GM19468 (cell line): ENCODE data around the gene HIBCH.

Source experiments
- ATAC-seq: cut with Tn5 transposase; IDR thresholded peaks from one replicate; pipeline ENCODE4 v1.9.1; 2021; ENCODE audit warnings: mild to moderate bottlenecking, moderate library complexity, moderate number of reproducible peaks; ENCODE audit not compliant: unreplicated experiment; ENCODE audit errors: extremely low read depth

Gene HIBCH

DNA sequence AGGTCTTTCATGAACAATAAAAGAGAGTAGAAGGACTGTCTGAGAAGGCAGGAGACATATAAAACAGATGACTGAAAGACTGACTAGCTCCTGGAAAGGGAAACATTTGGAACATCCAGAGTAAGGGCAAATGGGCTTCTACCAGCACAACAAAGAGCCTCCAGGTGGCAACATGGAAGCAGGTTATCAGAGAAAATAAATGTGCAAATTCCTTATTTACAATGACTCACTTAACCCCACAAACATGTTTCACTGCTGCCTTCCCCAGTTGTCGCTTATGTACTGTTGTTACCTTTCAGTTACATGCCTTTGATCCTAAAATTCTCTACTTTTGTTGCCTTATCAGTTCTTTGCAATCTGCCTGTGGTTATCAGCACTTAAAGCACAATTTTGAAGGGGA, 117.0 kb downstream of the HIBCH start:
- no peak for ATAC-seq

DNA sequence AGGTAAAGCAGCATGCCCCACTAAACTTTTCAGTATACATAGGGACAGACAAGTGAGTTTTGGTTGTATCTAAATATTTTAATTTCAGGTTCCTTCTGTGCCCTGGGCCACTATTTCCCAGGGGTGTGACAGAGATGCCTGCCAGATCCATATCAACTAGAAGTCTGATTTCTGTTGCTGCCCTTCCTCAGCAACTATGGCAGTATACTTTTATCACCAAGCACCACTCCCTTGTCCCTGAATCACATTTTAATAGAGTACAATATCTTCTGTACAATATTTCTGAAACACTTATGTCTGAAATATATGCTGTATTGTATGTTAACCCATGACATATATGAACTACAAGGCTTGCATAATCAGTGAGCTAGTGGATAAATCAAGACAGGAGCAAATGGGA, 117.6 kb downstream of the HIBCH start:
- no peak for ATAC-seq

DNA sequence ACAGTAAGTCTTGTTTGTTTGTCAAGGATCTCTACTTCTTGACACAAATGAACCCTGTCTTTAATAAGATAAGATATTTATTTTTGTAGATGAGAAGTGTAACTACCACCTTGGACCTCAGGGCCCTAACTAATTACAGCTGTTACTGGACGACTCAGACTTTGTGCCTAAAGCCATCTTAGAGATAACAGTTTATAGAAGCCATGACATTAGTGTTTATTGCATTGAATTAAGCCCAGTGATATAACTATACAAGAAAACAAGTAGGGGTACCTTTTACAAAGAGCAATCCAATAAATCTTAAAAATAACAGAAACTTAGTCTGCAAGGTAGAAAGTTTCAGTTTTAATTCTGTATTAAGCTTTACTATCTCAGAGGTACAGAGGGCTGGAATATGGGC, 119.0 kb downstream of the HIBCH start:
- no peak for ATAC-seq

DNA sequence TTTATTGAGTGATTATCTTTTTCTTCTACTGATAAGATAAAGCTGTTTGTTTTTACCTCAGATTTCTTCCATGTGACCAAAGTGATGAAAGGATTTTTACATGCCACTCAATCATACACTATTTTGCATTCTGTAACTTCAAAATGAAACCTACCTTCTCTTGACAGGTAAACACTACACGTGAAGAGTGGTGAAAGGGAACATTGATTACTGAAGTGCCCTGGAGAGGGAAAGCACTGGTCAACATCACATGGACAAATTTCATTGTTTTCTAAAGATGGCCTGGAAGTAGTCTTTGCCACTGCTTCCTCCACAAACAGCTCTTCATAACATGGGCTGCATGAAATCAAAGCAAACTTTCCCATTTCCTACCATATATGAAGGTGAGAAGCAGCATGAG, 120.1 kb downstream of the HIBCH start:
- no peak for ATAC-seq

DNA sequence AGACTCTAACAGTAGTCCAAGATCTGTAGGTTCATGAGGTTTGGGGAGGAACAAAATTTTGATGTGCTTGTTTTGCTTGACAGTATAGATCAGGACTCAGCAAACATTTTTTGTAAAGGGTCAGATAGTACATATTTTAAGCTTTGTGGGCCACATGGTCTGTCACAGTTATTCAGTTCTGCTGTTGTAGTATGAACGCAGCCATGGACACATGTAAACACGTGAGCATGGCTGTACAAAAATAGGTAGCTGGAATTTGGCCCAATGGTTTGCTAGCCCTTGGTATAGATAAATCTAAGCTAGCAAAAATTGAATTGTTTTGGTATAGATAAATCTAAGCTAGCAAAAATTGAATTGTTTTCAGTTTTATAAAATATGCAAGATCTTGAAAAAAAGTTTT, 120.5 kb downstream of the HIBCH start:
- no peak for ATAC-seq

DNA sequence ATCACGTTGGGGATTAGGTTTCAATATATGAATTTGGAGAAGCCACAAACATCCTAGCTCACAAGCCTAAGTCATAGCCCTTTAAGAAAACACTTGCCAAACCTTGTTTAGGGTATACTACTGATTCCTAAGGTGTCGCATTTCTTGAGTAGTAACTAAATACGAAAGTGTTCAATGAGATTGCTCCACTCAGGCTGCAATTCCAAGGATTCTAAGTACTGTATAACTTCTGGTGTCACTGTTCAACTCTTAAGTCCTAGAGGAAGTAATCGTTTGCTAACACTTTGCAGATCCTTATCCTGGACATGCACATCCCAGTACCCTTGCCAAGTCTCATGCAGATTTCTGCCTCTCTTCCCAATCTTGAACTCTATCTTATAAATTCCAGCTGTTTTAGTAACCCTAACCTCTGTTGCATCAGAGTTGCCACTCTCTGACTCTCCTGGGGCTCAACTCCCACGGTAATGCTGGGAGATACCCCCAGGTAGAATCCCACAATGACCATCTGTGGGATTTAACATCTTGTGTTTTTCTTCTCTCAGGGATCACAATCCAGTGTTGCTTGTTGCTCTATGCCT, 122.4 kb downstream of the HIBCH start:
- no peak for ATAC-seq

DNA sequence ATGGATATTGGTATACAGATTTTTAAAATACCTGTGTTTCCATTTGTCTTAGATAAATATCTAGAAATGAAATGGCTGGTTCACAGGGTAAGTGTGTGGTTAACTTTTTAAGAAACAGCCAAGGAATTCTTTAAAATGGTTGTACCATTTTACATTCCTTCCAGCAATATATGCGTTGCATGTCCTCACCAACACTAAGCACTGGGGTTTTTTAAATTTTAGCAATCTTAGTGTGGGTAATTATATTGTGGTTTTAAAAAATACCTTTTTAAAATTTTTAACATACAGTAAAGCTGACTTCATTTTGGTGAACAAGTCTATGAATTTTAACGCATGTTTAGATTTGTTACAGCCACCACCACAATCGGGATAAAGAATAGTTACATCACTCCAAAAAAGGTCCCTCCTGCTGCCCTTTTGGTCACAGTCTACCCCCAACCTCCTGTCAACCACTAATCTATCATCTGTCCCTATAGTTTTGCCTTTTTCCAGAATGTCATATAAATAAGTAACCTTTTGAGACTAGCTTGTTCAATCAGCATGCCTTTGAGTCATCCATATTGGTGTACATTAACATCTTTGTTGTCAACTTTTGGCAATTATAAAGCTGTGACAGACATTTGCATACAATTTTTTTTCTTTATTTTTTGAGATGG, 129.0 kb downstream of the HIBCH start:
- ATAC-seq: no peak

DNA sequence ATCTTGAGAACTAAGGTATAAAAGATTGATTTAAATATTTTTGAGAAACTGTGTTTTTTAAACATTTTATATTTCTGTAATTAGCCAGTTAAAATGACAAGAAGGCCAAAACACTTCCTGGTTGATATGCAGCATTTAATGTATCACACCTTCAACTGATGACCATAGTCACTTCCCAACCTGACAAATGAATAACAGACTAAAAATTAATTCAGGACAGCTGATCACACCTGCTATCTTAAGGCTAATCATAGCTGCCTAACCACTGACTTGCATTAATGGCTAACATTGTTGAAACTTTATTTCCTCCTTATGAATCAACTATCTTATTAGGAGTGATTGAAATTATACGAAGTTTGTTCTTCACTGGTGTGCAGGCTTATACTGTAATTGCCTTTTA, 131.3 kb downstream of the HIBCH start:
- ATAC-seq: no peak

DNA sequence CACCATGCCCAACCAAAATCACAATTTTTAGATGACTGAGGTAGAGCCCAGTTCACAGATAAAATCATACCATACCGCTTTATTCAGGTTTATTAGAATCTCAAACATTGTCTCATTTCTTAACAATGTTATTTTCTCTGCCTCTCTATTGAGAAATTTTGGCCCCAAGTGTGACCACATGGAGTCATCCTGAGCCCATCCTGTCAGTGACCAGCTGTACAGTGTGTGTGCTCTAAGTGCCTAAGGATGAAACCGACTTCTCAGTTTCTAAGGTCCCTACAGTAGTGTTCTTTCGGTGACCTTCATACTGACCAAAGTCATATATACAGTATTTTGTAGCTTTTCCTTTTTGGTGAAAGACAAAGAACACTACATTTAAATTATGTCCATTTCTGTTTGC, 133.4 kb downstream of the HIBCH start:
- no peak for ATAC-seq

DNA sequence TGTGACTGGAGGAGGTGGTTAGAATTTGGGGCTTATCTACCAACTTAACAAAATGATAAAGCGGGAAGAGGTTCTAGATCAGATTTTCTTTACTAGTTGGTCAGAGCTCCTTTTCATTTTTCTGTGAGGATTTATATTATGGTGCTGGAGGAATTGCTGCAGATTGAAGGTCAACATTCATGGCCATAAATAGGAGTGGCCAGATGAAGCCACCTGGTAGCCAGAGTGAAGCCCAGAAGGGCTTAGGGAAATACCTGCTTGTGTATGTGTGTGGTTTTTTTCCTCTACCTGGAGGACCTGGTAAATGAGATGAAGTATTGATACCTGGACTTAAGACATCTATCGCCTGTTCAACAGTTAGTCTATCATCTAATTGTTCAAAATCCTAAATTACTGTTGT, 134.2 kb downstream of the HIBCH start:
- no peak for ATAC-seq

DNA sequence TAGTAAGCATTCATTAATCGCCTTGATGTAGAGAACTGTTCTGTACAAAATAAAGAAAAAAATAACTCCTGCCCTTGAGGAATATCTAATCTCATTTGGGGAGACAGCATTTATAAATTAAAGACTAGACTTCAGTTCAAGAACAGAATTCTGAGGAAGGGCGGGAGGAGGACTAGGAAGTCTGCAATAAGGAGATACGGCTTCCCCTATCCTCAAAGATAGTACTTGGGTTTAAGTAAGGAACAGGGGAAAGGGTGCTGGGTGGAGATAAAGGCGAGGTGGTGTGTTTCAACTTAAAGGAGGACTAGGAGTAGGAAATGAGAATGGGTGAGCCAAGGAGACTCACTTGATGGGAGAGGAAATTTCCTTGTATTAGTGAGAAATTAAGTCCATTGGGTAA, 135.2 kb downstream of the HIBCH start:
- no peak for ATAC-seq

DNA sequence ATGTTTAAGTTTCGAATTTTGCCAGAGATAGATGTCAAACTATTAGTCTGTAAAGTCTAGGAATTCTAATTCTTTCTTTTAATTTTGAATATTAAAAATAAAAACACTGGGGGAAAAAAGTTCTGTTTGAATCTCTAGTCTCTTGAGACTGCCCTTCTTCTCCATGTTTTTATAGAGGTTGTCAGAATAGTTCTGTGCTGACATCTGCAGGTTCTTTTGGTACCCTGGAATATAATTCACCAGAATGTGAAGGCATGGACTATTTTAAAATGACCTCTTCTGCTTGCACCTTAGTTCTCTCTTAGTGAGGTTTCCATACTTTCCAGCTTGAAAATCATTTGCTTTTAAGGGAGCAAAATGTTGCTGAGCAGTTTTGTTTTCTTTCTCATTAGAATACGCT, 136.1 kb downstream of the HIBCH start:
- no peak for ATAC-seq

DNA sequence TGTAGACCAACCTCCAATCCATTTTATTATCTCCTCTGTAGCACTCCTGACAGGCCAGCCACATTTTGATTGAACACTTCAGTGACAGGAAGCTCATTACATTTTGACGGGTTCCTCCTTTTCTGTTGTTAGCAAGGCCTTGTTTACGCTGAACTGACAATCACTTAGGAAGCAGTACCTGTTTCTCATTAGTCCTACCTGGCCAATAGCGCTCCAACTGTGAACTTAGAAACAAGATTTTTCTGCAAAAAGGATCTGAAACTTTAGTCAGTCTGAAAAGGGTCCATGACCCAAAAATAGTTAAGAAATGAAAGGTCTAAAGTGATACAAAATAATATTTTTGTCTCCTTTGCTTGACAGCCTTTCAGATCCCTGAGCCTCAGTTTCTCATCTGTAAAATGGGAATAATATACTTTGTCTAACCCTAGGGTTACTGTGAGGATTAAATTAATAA, 137.5 kb downstream of the HIBCH start:
- ATAC-seq: no peak

DNA sequence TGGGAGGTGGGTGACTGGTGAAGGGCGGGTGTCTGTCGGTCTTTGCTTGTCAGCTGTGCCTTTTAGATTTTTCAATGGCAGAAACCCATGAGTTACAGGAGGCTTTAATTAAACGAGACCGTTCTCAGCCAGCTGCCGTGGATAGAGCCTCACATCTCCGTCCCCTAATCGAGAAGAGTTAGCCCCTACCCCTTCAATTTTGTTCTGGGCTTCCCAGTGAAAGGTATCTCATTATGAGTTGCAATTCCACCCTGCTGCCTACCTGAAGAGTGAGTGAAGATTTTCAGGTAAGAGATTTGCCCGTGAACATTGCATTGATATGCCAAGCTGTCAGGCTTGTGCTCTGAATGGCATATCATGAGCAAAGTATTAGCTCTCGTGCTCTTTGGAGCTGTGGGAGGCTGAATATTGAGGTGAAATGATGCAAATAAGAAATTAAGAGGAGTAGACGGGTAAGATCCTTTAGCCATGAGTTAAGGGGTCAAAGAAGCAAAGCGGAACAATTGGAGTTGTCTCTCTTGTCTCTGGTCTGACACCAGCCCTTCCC, 138.4 kb downstream of the HIBCH start:
- ATAC-seq: no peak

DNA sequence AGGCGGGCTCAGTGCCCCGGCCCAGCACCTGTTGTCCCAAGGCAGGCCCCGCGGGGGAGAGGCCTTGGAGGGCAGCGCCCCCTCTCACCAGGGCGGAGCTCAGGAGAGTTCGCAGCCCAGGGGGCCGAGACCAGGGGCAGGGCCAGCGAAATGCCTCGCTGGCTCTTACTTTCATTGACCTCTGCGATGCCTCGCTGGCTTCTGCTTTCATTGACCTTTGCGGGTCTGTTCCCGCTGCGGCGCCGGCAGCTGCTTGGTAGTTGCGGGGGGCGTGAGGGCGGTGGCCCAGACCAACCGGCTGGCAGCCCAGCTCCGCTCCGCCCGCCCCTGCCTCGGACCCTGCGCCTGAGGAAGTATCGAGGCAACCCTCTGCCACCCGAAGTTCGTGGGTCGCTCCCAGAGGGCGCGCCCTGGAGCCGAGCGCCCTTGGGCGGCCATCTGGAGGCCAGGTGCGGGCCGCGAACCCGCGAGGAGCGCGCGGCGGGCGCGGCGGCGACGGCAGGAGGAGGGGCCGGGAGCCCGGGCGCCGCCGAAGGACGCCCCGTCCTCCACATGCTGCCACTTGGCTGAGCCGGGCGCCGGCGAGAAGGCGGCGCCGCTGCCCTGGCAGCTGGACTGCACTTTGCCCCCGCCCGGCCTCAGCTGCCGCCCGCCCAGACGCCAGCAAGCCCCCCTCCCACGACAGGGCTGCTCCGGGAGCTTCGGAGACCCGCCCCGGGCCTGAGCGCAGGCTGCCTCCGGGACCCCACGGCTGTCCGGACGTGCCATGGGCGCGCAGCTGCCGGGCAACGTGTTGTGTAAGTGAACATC, 139.1 kb downstream of the HIBCH start:
- ATAC-seq: peak; percentile 82

DNA sequence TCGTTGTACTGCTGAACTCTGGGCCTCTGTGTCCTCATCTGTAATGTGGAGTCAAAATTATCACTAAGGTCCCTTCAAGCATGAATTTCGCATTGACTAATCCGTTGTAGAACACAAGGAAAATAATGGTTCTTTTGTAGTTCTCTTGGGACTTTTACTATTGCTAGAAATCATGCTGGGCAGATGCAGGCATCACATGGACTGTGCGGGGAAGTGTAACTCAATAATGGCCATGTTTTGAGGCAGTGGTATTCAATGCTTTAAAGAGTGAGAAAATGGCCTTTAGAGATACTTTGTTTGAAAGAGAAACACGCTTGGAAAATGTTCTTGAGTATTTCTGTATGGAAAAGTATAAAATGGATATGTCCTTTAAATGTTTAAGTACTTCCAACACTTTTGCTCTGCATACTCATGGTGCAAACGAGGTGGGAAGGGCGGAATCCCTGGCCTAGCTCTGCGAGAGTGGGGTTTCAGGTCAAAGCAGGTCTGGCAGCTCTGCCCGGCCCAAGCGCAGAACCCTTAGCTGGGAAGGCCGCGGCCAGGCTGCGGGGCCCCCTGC, 139.8 kb downstream of the HIBCH start:
- ATAC-seq: no peak

DNA sequence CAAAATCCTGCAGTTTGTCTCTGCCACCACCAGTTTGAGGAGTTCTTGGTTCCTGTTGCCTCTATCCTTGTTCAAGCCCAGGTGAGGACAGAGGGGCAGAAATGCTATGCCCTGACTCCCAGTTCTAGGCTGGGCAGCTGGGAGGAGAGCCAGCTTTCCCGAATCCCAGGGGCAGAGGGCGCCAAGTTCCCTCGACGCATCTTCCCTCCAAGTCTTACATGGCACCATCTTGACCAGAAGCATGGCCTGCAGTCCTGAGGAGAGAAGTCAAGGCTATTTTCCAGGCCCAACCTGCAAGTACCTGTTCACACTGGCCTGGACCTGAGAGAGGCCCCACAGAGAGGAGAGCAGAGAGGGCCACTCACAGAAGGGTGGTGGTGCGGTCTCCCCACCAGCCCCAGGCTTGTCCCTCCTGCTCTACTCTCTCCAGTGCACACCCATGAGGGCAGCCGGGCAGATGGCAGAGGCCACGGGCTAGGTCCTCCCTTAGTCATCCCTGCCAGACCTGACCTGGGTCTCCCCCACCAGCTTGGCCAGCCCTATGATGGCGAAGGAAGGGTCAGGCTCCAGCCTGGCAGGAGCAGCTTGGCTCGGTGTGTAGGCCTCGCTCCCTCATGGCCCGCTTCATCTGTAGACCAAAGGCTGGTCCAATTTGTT, 141.4 kb downstream of the HIBCH start:
- no peak for ATAC-seq

DNA sequence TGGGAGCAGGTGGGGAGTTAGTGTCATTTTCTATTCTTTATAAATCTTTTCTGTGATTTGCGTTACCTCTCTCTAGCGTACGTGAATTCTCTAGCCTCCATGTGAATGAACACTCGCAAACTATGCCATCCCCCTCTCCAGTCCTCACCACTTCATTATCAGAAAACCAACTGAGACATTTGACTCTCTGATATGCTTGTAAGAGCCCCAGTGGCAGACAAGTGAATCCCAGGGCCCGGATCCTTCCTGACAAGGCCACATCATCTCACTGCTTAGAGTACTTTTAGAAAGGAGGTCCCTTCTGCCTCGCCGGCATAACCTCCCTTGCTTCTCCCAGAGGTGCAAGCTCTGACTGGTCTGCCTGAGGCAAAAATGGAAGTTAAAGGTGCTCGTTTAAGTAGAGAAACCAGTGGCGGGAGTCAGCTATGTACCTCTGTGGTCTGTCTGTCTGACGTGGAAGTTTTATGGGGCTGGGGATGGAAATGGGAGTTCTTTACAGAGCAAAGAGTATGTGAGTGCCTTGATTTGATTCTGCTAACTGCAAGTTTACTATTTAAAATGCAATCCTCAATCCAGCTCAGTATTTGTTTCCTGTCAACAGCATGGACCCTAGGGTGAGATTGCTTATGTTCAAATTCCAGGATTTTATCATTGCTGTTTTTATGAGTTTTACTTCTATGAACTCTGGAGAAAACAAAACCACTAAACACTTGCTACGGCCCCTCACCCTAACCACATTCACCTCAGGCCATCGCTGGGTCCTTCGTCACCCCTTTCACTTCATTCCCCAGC, 142.2 kb downstream of the HIBCH start:
- no peak for ATAC-seq

DNA sequence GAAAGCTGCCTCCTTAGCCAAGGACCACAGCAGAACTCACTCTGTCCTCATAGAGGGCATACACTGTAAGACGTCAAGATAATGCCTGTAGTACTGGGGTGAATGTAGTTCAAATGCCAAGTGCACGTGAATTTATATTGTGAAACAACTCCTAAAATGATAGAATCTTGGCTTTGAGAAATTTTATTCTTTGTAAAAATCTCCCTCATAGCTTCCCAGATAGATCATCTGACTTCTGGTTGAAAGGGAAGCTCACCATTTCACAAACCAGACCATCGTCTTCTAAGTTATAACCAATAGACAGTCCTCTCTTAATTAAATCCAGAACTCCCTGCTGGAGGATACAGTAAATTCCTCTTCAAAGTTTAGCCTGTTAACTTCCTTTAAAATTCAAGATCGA, 146.2 kb downstream of the HIBCH start:
- ATAC-seq: no peak

DNA sequence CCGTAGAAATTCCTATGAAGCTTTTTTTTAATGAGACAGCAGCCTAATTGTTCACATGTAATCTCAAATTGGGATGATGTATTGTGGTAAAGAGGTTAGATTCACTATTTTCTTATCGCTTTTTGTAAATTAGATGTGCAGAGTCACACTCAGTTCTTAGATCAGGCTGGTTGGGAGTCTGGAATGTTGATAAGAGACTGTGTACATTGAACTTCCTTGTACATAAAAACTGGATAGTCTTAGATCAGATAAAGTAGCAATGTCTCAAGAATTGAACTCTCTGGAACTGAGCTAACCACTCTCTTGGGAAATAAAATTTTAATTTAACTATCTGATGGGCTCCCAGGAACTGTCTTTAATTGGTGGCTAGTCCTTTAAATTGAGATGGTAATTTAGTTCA, 149.0 kb downstream of the HIBCH start:
- ATAC-seq: no peak
